ENCODE data around the gene INCA1.

INCA1 gene

DNA sequence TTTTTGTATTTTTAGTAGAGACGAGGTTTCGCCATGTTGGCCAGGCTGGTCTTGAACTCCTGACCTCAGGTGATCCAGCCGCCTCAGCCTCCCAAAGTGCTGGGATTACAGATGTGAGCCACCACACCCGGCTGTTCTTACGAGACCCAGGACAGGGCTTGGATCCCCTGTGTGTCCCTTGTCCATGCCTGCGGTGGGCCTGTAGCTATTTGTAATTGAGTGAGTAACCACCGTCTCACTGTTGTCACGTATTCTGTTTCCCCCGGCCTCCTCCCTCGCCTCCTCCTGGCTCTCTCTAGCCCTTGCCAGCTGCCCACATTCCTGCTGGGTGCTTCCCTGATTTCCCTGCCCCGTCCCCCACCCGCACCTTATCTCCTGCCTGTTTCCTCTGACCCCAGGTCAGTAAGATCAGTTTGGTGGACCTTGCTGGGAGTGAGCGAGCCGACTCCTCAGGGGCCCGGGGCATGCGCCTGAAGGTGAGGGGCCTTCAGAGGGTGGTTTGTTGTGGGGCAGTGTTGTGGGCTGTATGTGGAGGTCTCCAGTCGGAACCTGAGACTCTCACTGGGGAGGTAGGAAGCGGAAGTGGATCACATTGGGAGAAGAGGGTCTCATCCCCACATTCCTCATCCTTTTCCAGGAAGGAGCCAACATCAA, 6.0 kb upstream of the INCA1 start:
- no peak for DNase-seq

- DNase-seq: no peak
Measured at GRCh38 chr17:5002121-5002788, 4.9 kb upstream of the INCA1 start.

GRCh38 chr17:5000237-5000639, 2.9 kb upstream of the INCA1 start:
- DNase-seq: no peak

DNA sequence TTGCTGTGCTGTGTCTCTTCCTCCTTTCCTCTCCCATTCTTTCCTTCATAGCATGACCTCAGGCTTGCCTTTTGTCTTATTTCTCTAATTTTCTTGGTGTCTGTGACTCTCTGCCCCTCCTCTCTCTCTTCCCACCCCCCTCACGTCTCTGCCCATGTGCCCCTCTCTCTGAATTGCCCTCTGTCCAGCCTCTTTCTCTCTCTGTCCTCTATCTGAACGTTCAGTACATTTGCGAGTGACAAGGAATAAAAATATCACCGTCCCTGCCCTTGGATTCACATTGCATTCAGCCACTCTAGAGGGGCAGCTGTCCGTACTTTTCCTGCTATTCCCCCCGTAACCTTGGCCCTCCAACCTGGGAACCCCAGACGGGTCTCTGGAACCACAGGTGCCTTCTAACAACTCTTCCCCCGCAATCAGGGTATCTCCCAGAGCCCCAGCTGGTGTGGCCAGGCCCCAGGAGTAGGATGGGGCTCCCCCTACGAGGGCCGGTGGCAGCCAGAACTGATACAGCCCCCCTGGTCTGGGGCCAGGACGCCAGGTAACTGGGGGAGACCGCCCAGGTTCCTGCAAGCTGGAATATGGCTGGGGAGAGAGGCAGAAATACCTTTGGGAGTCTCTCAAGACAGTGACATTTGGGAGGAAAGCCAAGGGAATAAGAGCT, 2.2 kb upstream of the INCA1 start:
- no peak for DNase-seq

- DNase-seq: no peak
Measured at GRCh38 chr17:4998732-4999429, 1.6 kb upstream of the INCA1 start.

DNA sequence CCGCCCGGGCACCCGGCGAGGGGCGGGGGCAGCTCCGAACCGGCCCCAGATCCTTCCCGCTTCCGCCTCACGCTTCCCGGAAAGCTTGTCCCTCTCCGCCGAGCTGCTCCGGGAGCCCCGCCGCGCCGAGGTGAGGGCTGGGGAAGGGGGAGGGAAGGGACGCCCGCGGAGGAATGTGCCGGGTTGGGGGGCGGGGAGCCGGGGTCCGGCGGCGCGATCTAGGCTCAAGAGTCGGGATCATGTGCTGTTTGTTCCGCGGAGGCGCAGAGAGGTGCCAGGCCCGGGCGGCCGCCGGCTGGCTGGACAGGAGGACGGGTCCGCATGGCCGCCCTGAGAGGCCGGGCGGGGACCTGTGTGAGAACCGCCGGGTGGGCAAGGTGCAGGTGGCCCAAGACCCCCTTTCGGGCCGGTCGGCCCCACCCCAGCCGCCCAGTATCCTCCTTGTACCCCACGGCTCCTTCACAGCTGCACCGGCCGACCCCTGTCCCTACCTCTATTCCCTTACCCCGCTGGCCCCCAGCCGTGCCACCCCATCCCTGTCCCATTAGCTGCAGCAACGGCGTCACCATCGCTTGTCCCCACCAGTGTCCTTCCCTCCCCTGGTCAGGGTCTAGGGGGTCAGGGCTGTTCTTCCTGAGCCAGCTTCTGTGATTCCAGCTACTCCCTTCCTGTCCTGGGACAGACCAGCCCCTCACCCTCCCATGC, 857 bp upstream of the INCA1 start:
- no peak for DNase-seq

DNA sequence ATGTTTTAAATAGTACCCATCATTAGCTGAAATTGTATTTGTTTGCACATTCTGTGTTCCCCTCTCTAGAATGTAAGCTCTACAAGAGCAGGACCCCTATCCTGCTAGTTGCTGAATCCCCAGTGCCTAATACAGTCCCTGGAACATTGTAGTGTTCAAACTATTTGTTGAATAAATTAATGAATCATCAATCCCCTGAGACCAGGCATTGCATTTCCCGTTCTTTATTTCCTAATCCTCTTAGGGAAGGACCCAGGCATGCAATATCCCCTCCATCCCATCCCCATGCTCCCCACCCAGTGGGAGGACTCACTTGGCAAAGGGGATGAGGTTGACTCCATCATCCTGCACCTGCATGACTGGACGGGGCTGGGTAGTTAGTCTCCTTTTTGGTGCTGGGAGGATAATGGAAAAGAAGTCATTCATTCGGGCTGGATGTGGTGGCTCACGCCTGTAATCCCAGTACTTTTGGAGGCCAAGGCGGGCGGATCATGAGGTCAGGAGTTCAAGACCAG, 3.2 kb downstream of the INCA1 start:
- no peak for DNase-seq

- DNase-seq: no peak
Measured at GRCh38 chr17:4987767-4988567, 9.4 kb downstream of the INCA1 start.

DNA sequence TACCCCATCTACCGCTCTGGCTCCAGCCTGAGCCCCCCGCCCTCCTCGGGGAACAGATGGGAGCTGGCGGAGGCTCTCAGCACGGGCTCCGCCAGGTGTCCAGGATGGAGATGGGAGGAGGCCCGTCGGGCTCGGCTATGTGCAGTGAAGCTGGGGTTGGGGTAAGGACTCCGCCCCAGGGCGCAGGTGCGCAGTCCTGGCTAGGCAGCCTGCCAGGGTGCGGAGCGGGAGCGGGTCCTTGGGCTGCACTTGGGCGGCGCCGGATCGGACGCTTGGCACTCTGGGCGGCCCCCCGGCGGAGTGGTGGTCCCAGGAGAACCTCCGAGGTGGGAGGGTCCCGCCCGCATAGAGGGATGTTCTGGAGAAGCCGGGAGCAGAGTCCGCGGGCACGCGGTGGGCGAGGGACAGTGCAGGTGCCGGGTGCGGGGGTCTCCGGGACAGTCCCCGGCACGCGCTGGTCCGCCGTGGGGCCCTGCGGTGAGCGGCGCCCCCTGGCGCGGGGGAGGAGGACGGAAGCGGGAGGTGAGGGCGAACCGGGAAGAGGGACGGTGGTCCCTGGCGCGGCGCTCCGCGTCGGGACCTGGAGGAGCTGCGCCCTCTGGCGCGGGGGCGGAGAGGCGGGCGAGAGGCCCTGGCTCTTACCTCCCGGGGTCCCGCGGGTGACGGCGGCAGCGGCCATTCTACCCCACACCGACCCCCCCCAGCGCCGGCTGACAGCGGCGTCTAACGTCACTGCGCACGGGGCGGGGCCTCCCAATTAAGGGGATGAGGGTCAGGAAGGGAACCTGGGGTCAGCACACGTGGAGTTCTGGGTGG, 10.2 kb downstream of the INCA1 start, which contains the start of gene CAMTA2:
CAMTA2 (minus strand) TSS at position 725 of the 816 bp plus-strand sequence. CDS start 1,453 bp downstream, outside the sequence.
- DNase-seq: no peak

GRCh38 chr17:4986403-4986802, 10.9 kb downstream of the INCA1 start:
- no peak for DNase-seq

GRCh38 chr17:4982305-4982704, 15.0 kb downstream of the INCA1 start:
- no peak for DNase-seq

- DNase-seq: no peak
Measured at GRCh38 chr17:4980644-4981216, 16.6 kb downstream of the INCA1 start.

DNA sequence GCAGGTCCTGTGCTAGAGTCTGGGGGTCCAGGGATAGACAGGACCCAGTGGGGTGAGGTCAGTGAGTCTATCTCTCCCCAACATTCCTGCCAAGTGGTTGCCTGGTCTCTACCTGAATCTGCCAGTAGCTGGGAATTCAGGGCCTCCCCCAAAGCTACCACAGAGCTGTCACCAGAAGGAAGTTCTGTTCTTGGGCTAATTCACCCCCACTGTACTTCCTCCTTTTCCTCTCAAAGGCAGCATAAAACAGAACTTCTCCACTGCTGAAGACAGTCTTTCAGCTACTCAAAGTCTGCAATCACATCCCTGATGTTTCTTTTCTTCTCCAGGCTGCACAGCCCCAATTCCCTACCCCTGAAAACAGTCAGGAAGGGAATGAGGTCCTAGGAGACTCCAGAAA, 18.6 kb downstream of the INCA1 start:
- DNase-seq: no peak

DNA sequence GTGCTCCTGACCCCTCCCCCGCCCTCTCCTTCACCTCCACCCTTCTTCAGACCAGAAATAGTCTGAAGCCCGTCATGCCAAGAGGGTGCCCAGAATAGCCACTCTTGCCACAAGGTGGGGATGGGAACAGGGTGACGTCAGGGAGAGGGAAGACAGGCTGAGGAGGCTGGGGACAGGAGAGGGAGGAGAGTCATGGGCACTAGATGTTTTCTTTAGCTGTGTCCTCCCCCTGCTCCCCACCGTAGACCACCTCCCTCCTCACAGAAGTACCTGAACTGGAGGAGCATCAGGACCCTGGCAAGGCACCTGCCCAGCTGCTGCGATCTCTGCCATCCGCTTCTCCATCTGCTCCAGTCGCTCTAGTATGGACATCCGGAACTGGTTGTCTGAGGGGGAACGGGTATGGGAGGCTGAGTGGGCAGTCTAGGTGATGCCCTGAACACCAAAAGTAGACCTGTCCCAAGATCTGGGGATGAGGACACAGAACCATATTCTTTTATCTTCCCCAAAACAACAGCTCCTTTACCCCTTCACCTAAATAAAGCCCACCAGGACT, 23.1 kb downstream of the INCA1 start:
- DNase-seq: no peak

- no peak for DNase-seq
Measured at GRCh38 chr17:4973256-4974114, 23.8 kb downstream of the INCA1 start.

- DNase-seq: no peak
Measured at GRCh38 chr17:4972752-4973151, 24.6 kb downstream of the INCA1 start.

- DNase-seq: no peak
Measured at GRCh38 chr17:4972322-4972721, 25.0 kb downstream of the INCA1 start.

GRCh38 chr17:4971826-4972225, 25.5 kb downstream of the INCA1 start:
- no peak for DNase-seq

GRCh38 chr17:4970273-4970672, 27.0 kb downstream of the INCA1 start:
- DNase-seq: no peak

All from NCI-H187 treated with DMSO at 0.1 percent for 48 hours (cell line).